HG02588 (cell line): ENCODE results near the gene PLAAT2.
"Not testable (repeated sequence)": the region's sequence is repeated elsewhere in the genome, so short reads cannot be mapped to it uniquely, and the experiment has no call there.

Experiments used
- ATAC-seq: cut with Tn5 transposase; IDR thresholded peaks from one replicate; pipeline ENCODE4 v1.9.1; 2021; ENCODE audit warnings: mild to moderate bottlenecking, moderate library complexity; ENCODE audit not compliant: unreplicated experiment

PLAAT2 gene

DNA sequence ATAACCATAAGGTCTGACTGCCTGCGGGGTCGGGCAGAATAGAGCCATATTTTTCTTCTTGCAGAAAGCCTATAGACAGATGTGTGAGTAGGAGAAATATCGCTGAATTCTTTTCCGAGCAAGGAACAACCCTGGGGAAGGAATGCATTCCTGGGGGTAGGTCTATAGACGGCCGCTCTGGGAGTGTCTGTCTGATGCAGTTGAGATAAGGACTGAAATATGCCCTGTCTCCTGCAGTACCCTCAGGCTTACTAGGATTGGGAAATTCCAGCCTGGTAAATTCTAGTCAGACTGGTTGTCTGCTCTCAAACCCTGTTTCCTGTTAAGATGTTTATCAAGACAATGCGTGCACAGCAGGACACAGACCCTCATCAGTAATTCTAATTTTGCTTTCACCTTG lies 18.0 kb upstream of the PLAAT2 start:
- ATAC-seq = not testable (repeated sequence)

GRCh38 chr11:63578882-63579281 lies 15.7 kb upstream of the PLAAT2 start:
- ATAC-seq = not testable (repeated sequence)

- ATAC-seq = no peak
Measured at GRCh38 chr11:63574856-63575602, 11.8 kb upstream of the PLAAT2 start.

GRCh38 chr11:63573881-63574855 lies 11.0 kb upstream of the PLAAT2 start:
- ATAC-seq = no peak

DNA sequence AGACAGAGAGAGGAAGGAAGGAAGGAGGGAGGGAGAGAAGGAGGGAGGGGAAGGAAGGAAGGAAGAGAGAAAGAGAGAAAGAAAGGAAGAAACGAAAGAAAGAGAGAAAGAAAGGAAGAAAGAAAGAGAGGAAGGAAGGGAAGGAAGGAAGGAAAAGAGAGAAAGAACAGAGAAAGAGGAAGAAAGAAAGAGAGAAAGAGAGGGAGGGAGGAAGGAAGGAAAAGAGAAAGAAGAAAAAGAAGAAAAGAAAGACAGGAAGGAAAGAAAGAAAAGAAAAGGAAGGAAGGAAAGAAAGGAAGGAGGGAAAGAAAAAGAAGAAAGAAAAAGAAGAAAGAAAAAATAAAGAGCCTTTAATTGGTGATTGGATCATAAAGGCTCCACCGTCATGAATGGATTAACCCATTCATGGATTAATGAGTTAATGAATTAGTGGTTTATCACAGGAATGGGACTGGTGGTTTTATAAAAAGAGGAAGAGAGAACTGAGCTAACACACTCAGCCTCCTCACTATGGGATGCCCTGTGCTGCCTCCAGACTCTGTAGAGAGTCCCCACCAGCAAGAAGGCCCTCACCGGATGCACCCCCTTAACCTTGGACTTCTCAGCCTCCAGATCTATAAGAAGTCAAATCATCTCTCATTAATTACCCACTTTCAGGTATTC lies 9.0 kb upstream of the PLAAT2 start:
- no peak for ATAC-seq

DNA sequence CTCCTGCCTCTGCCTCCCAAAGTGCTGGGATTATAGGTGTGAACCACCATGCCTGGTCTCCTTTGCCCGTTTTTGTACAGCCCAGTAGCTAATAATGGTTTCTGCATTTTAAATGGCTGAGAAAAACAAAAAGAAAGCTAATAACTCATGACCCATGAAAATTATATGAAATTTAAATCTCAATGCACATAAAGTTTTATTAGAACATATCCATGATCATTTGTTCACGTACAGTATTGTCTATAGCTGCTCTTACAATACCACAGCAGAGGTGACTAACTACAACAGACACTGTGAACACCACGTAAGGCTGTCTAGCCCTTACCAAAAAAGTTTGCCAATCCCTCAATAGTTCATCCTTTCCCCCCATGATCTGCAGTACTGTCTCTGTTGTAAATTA lies 6.4 kb upstream of the PLAAT2 start:
- no peak for ATAC-seq

DNA sequence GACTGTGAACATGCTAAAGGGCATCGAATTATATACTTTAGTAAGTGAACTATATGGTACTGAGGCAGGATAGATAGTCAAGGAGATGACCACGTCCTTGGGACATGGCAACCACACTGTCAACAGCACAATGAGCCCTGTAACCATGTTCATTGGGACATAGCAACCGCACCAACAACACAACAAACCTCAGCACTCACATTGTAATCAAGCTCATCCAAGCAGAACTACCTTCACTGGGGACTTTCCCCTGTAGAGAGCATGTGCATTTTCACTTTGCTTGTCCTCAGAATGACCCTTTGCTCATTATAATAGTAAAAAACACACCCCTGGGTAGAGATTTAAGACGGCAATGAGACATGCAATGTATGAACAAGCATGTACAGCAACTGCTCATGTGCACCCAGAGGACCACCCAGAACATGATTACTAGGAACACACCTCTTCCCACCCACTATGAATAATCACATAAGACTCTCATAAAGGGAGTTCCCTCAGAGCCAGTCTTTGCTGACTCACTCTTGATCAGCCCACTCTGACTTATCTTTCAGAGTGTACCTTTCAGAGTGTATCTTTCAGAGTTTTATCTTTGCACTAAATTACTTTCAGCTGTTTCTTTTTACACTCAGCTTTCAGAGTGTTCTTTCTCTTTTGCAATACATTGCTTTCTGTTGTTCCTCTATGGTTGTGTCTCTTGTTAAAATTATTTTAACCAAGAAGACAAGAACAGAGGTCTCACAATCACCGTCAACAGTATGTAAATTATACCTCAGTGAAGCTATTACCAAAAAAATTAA lies 4.1 kb upstream of the PLAAT2 start:
- ATAC-seq = peak; percentile 78

DNA sequence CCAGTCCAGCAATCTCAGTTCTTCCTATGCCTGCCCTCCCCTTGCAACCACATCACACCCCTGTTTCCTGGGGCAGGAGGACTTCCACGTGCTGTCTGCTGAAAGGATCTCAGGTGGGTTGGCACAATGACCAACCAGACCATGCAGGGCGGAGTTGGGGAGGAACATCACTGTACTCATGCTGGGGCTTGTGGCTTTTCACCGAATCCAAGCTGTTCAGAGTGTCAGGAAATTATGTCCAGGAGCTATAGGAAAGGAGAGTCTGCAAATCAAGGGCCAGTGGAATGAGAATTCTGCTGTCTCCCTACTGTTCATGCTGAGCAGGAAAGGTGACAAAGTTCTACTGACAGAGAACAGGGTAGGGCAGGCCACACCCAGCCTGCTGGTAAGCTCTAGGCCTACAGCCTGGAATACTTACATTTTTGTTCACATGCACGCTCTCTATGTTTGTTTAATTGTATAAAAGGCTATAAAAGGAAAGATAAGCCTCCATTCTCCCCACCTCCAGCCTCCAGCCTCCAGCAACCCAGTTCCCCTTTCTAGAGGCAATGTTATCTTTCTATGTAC lies 1.7 kb upstream of the PLAAT2 start:
- no peak for ATAC-seq

DNA sequence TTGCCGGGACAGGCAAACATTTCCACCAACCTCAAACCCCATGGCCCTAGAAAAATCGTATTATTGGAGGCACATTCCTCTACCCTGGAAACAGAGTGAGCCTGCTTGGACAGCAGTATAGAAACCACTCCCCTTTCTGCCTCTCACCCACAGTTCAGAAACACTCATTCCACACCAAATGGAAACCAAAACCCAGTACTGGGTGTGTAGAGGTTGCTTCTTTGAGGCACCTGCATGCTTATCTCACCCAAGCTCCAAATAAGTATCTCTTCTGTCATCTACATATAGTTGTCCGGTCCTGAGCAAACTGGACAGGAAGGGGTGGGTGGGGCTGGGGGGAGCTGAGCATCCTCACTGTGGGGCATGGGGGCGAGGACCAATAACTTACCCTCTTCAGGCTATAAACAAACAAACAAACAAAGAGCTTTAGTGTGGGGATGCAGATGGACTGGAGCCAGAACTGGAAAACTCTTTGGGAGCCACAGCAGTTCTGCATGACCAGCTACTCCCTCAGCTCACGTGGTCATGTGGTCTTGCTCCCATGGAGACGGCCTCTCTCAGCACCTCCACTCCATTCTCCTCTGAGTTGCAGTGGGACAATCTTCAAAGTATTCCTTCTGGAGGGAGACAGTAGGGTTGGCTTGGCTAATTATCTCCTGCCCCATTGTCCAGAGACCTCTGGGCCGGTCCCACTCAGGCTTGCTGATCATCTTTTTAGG lies 1.0 kb upstream of the PLAAT2 start:
- ATAC-seq = peak; percentile 71

DNA sequence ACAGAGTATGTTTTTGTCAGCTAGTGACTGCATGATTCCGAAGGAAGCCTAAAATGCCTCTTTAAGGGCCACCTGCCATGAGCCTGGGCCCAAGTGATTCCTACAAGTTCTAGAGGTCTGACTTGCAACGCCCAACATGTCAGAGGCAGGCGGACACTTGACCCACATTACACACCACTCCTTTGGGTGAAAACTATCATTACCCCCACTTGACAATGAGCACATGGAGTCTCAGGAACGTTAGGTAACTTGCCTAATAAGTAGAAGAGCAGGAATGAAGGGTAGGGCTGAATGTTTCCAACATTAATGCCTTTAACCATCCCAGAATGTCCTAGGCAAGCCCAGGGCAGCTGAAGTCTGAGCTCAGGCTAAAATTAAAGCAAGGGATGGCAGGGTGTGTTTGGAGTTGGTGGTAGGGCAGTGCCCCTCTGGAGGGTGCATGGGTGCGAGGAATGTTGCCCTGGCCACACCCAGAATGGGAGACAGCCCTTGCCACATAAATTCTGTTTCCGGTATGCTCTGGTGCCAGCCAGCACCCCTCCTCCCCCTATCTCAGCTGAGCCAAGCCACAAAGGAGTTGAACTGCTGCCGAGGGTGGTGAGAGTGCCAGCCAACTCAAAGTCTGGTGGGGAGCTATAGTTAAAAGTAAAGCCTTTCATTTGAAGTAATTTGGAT lies 2.5 kb downstream of the PLAAT2 start:
- ATAC-seq = no peak

DNA sequence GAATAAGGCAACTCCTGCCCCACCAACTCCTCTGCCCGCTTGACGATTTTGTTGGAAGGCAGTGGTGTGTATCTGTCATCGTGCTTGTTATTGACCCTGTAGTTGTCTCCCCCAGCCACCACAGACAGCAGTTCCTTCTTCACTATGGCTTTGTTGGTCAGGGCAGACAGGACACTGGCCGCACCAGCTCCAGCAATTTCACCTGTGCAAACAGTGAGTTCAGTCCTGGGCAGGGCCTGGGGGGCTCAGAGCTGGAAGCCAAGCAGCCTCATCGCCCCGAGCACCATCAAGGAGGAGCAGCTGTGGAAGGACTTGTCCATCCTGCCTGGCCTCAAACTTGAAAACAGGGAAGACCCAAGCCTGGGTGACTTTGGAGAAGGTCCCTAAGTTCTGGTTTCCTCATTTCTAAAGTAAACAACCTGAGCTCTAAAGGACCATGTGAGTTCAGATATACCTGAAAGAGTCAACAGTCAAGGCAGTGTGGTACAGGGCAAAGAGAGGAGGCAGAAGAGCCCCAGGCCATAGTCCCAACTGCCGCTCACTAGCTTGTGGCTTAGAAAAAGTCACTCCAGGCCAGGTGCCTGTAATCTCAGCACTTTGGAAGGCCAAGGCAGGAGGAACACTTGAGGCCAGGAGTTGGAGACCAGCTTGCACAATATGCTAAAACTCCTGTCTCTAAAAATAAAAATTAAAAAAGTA lies 4.6 kb downstream of the PLAAT2 start:
- ATAC-seq = no peak

- ATAC-seq = no peak
Measured at GRCh38 chr11:63557570-63557969, 5.6 kb downstream of the PLAAT2 start.

DNA sequence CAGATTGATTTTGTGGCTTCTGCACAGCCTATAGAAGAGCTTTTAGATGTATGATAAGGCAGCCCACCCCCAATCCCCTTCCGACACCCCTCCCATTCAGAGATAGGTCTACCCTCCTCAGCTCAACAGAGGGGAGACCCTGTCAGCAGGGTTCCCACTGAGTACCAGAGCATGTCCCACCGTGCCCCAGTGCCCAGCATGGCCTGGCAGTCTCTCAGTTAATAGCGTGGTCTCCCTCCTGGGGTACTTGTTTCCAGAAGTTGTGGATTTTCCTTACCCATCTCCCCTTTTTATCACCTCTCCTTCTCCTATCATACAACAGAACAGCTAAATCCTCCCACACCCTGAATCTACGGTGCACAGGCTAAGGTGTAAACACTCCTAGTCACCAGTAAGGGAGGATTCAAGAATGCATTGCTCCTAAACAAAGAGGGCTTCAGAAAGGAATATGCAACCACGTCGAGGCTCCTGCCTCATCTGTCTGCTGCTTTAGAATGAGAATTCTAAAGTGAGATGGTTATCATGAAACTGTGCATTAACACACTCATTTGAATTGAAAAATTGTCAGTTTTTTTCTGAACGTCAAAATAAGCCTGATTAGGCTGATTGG lies 6.7 kb downstream of the PLAAT2 start:
- ATAC-seq = no peak

- ATAC-seq = no peak
Measured at GRCh38 chr11:63554877-63555223, 8.3 kb downstream of the PLAAT2 start.

DNA sequence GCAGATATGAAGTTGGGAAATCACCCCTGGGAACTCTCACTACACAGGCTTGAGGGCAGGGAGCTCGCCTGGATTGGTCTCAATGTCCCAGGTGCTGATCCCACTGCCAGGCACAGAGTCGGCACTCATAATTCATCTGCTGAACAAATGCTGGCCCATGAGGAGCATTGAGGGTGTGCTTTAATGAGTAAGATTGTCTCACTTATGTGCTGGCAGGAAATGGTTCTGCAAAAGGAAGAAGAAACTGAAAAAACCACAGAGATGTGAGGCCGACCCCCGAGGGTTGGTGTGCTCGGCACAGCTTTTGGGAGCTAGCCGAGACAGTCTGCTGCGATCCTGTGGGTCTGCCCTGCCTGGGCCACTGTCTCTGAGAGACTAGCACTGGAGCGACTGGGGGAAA lies 9.4 kb downstream of the PLAAT2 start:
- ATAC-seq = peak; percentile 55

- no peak for ATAC-seq
Measured at GRCh38 chr11:63552921-63553320, 10.3 kb downstream of the PLAAT2 start.

DNA sequence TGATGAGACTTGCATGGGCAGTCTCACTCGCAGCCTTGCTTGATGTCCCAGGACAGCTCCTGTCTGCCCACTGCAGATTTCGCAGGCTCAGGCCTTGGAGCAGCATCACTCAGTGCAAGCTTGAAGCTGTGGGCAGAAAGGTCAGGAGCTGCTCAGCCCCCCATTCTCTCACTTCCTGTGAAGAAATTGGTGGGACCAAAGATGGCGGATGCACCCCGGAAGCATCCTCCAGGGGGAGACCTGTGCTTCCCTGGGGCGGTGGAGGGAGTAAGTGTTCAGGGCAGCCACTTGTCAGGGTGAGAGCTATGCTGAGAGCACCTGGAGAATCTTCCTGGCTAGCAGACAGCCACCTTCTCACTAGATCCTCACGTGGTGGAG lies 11.3 kb downstream of the PLAAT2 start:
- ATAC-seq = no peak
